Keratinocyte (primary cell): ENCODE results near the gene METAP1D. TPM values are rescaled to one million over a fixed set of nuclear protein-coding genes. Genes with fewer than 3 reads are reported as not detected.

ENCODE experiments used
- DNase-seq: peaks from one replicate; pipeline ENCODE4 v3.0.0-alpha.2; 2011; ENCODE audit warnings: low read depth, missing footprints, low spot score
- FAIRE-seq: peaks from 2 replicates; lab custom pipeline; 2011; peaks lifted over from hg19 to GRCh38; lab: Jason Lieb, UNC
- H2AFZ ChIP-seq: 2 replicates; pipeline ENCODE4 v1.6.0; 2012; ENCODE audit warnings: low read length, control low read depth, inconsistent platforms; ENCODE audit not compliant: control insufficient read depth
- H3K27ac ChIP-seq: 2 replicates; pipeline ENCODE4 v1.5.1; 2011; ENCODE audit warnings: low read length; ENCODE audit not compliant: control insufficient read depth, insufficient read depth
- H3K27me3 ChIP-seq: 3 replicates; pipeline ENCODE4 v1.6.0; 2011; ENCODE audit warnings: low read length; ENCODE audit not compliant: control insufficient read depth, insufficient read depth; ENCODE audit errors: extremely low read depth
- H3K36me3 ChIP-seq, 2 experiments: 2 replicates in 1 of 2; 3 replicates in 1 of 2; pipeline ENCODE4 v1.5.1; 2011; ENCODE audit warnings: low read length in 2 of 2, mild to moderate bottlenecking in 1 of 2; ENCODE audit not compliant: control insufficient read depth in 2 of 2, insufficient read depth in 2 of 2; ENCODE audit errors: extremely low read depth in 1 of 2
- H3K4me1 ChIP-seq: 3 replicates; pipeline ENCODE4 v1.5.1; 2011; ENCODE audit warnings: low read length; ENCODE audit not compliant: control insufficient read depth, insufficient read depth; ENCODE audit errors: extremely low read depth
- H3K4me2 ChIP-seq: 3 replicates; pipeline ENCODE4 v1.6.0; 2011; ENCODE audit warnings: low read depth, low read length; ENCODE audit not compliant: control insufficient read depth, insufficient read depth; ENCODE audit errors: extremely low read depth
- H3K4me3 ChIP-seq, 3 experiments: fragments of 200-600 bp in 1 of 3; sonication (generic) in 1 of 3; 2 replicates in 2 of 3; 3 replicates in 1 of 3; pipeline ENCODE4 v1.5.1; 2011 to 2016; ENCODE audit warnings: low read length in 3 of 3, mild to moderate bottlenecking in 3 of 3, control low read depth in 2 of 3, inconsistent platforms in 1 of 3, low read depth in 1 of 3, mixed read lengths in 1 of 3, mixed run types in 1 of 3, moderate library complexity in 1 of 3; ENCODE audit not compliant: control insufficient read depth in 2 of 3, insufficient read depth in 2 of 3; ENCODE audit errors: extremely low read depth in 1 of 3
- H3K79me2 ChIP-seq: 2 replicates; pipeline ENCODE4 v1.6.0; 2012; ENCODE audit warnings: low read length; ENCODE audit not compliant: control insufficient read depth, insufficient read depth
- H3K9ac ChIP-seq: 3 replicates; pipeline ENCODE4 v1.6.0; 2011; ENCODE audit warnings: low read length; ENCODE audit not compliant: control insufficient read depth, insufficient read depth; ENCODE audit errors: extremely low read depth
- H3K9me1 ChIP-seq: 3 replicates; pipeline ENCODE4 v1.6.0; 2011; ENCODE audit warnings: low read length; ENCODE audit not compliant: control insufficient read depth, insufficient read depth; ENCODE audit errors: extremely low read depth
- H3K9me3 ChIP-seq: 2 replicates; pipeline ENCODE4 v1.5.1; 2012; ENCODE audit warnings: low read depth, low read length; ENCODE audit not compliant: control insufficient read depth
- H4K20me1 ChIP-seq: 3 replicates; pipeline ENCODE4 v1.6.0; 2011; ENCODE audit warnings: low read length; ENCODE audit not compliant: control insufficient read depth, insufficient read depth; ENCODE audit errors: extremely low read depth
- EZH2 ChIP-seq: IDR thresholded peaks from one replicate; pipeline ENCODE4 v1.6.1; 2012; ENCODE audit warnings: inconsistent platforms, mild to moderate bottlenecking, low read length, moderate library complexity
- dilution Hi-C: fragments of 300-500 bp; cut with MboI; formaldehyde crosslinking; loops from one replicate; pipeline ENCODE4 v1.7.0; 2020; ENCODE audit warnings: low sequenced_read_pairs; ENCODE audit not compliant: extremely low pct_ligation_motif_present
- polyA plus RNA-seq, 5 experiments: library from polyadenylated mRNA; depleted of rRNA in 3 of 5; stranded (reverse) in 3 of 5; stranded (forward) in 1 of 5; unstranded in 1 of 5; fragments of >200 nt; gene quantifications; 1 replicate in 1 of 5; 2 replicates in 3 of 5; 3 replicates in 1 of 5; pipeline versions ENCODE4 v1.2.1 to v1.2.3, GENCODE V29; 2011 to 2012; ENCODE audit warnings: missing spikeins in 2 of 5, low read depth in 1 of 5, low replicate concordance in 1 of 5
- TF ChIP-seq, protein P1 (sequence below), 3 experiments: IDR thresholded peaks in 1 of 3; conservative IDR thresholded peaks in 1 of 3; optimal IDR thresholded peaks in 1 of 3; 2 replicates in 2 of 3; 3 replicates in 1 of 3; pipeline versions ENCODE3 to v1.5.1; 2011; ENCODE audit warnings: low read length in 3 of 3, mild to moderate bottlenecking in 3 of 3, moderate library complexity in 2 of 3, control low read depth in 1 of 3, inconsistent platforms in 1 of 3; ENCODE audit not compliant: insufficient read depth in 2 of 3; ENCODE audit errors: extremely low read depth in 1 of 3

METAP1D gene
- polyA plus RNA-seq, 1 donor (not counting 4 experiments of a cell fraction or from before 2014, with no cell fraction given), result 5.1 TPM

DNA sequence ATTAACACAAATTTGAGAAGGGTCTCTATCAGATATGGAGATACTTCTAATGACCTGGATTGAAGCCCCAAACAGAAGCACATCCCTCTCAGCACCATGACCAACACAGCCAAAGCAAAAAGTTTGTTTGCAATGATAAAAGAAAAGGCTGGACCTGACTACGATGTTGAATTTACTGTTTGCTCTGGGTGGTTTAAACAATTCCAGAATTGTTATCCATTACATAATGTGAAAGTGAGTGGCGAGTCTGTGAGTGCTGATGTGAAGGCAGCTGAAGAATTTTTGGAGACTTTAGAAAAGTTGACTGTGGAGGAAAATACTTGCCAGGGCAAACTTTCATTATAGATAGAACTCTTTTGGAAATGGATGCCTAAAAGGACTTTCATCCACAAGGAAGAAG is 120.4 kb downstream of the METAP1D start:
- H3K27me3 ChIP-seq, result no peaks in the 10 kb centered on the region
- no peak overlapping the region for H2AFZ ChIP-seq
- TF ChIP-seq, protein P1, sequence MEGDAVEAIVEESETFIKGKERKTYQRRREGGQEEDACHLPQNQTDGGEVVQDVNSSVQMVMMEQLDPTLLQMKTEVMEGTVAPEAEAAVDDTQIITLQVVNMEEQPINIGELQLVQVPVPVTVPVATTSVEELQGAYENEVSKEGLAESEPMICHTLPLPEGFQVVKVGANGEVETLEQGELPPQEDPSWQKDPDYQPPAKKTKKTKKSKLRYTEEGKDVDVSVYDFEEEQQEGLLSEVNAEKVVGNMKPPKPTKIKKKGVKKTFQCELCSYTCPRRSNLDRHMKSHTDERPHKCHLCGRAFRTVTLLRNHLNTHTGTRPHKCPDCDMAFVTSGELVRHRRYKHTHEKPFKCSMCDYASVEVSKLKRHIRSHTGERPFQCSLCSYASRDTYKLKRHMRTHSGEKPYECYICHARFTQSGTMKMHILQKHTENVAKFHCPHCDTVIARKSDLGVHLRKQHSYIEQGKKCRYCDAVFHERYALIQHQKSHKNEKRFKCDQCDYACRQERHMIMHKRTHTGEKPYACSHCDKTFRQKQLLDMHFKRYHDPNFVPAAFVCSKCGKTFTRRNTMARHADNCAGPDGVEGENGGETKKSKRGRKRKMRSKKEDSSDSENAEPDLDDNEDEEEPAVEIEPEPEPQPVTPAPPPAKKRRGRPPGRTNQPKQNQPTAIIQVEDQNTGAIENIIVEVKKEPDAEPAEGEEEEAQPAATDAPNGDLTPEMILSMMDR (optimal IDR thresholded peaks at IDR 0.05 in 1 of 3, IDR thresholded peaks at IDR 0.05 in 1 of 3, conservative IDR thresholded peaks at IDR 0.05 in 1 of 3; ENCODE audit: extremely low read depth in 1 of 3, insufficient read depth in 2 of 3, low read length in 3 of 3), result no peak
- no peak for TF ChIP-seq EZH2
- no peak overlapping the region for H3K4me3 ChIP-seq
- no peak overlapping the region for H3K4me2 ChIP-seq
- no peak for FAIRE-seq
- no peaks in the 10 kb centered on the region for H3K9me1 ChIP-seq
- H3K79me2 ChIP-seq, result no peaks in the 10 kb centered on the region
- no peak overlapping the region for H3K9ac ChIP-seq
- dilution Hi-C loops, result no loop called here
- H3K9me3 ChIP-seq, result no peaks in the 10 kb centered on the region
- H3K36me3 ChIP-seq, result no peaks in the 10 kb centered on the region
- H3K27ac ChIP-seq, result no peak overlapping the region
- H3K4me1 ChIP-seq, result peaks cover 30% of the 10 kb centered on the region
- DNase-seq, result no peak
- H4K20me1 ChIP-seq, result no peaks in the 10 kb centered on the region

DNA sequence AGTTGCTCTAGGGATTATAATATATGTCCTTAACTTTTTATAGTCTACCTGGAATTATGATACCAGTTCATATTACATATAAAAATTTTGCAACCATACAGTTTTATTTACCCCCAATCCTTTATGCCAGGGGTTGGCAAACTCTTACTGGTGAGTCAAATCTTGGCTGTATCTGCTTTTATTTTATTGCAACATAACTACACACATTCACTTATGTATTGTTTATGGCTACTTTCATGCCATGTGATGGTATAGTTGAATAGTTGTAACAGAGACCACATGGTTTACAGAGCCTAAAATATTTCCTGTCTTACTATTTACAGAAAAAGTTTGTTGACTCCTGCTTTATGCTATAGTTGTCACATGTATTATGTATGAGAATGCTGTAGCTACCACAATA is 128.7 kb downstream of the METAP1D start:
- no peaks in the 10 kb centered on the region for H3K9me1 ChIP-seq
- no peak overlapping the region for H3K4me3 ChIP-seq
- FAIRE-seq (no peak), DNase-seq (no peak)
- no peaks in the 10 kb centered on the region for H3K27me3 ChIP-seq
- H3K9me3 ChIP-seq, result no peaks in the 10 kb centered on the region
- no peaks in the 10 kb centered on the region for H3K4me1 ChIP-seq
- no peaks in the 10 kb centered on the region for H3K79me2 ChIP-seq
- no peak overlapping the region for H2AFZ ChIP-seq
- no peaks in the 10 kb centered on the region for H3K36me3 ChIP-seq
- no peak overlapping the region for H3K9ac ChIP-seq
- H3K27ac ChIP-seq, result no peak overlapping the region
- no peaks in the 10 kb centered on the region for H4K20me1 ChIP-seq
- dilution Hi-C loops, result no loop called here
- TF ChIP-seq, protein P1 (optimal IDR thresholded peaks at IDR 0.05 in 1 of 3, IDR thresholded peaks at IDR 0.05 in 1 of 3, conservative IDR thresholded peaks at IDR 0.05 in 1 of 3; ENCODE audit: extremely low read depth in 1 of 3, insufficient read depth in 2 of 3, low read length in 3 of 3), result no peak
- no peak for TF ChIP-seq EZH2
- H3K4me2 ChIP-seq, result no peak overlapping the region
